H1 (cell line): ENCODE measurements around the gene DCUN1D2. TPM values are rescaled to one million over a fixed set of nuclear protein-coding genes. Genes with fewer than 3 reads are reported as not detected.

Source experiments
- BACH1 ChIP-seq: IDR thresholded peaks from 2 replicates; pipeline ENCODE4 v1.6.1; 2012; ENCODE audit warnings: low read length, improper control_type of control experiment
- BCL11A ChIP-seq, 2 experiments: IDR thresholded peaks; one replicate each; pipeline ENCODE4 v1.6.1; 2011; ENCODE audit warnings: low read depth in 2 of 2, low read length in 2 of 2, mild to moderate bottlenecking in 2 of 2
- BRCA1 ChIP-seq: IDR thresholded peaks from 2 replicates; pipeline ENCODE4 v1.6.1; 2012; ENCODE audit warnings: low read depth, low read length, improper control_type of control experiment
- CTBP2 ChIP-seq: IDR thresholded peaks from 2 replicates; pipeline ENCODE4 v1.7.0; 2011; ENCODE audit warnings: borderline replicate concordance, mild to moderate bottlenecking, moderate library complexity, mixed read lengths, low read length; ENCODE audit not compliant: insufficient read depth, insufficient read length
- EGR1 ChIP-seq: IDR thresholded peaks from 2 replicates; pipeline ENCODE4 v1.6.1; 2011; ENCODE audit warnings: low read depth, low read length, borderline replicate concordance
- EP300 ChIP-seq, 2 experiments: IDR thresholded peaks; 1 replicate in 1 of 2; 2 replicates in 1 of 2; pipeline ENCODE4 v1.6.1; 2011 to 2012; ENCODE audit warnings: low read depth in 2 of 2, low read length in 2 of 2, mild to moderate bottlenecking in 2 of 2, borderline replicate concordance in 1 of 2, inconsistent platforms in 1 of 2, moderate library complexity in 1 of 2
- EZH2 ChIP-seq: fragments of 200-600 bp; sonication (generic); IDR thresholded peaks from 2 replicates; pipeline ENCODE4 v1.7.1; 2012; ENCODE audit warnings: low read depth, mild to moderate bottlenecking, moderate library complexity, low read length, inconsistent platforms; ENCODE audit not compliant: severe bottlenecking
- HDAC2 ChIP-seq, 2 experiments: fragments of 300-600 bp in 1 of 2; sonication (generic) in 1 of 2; IDR thresholded peaks; 2 replicates each; pipeline ENCODE4 v1.6.1; 2011 to 2012; ENCODE audit warnings: low read depth in 2 of 2, low read length in 2 of 2, mild to moderate bottlenecking in 2 of 2, moderate library complexity in 2 of 2, borderline replicate concordance in 1 of 2, inconsistent platforms in 1 of 2
- HDAC6 ChIP-seq: IDR thresholded peaks from one replicate; pipeline ENCODE4 v1.7.1; 2012; ENCODE audit warnings: low read depth, mild to moderate bottlenecking, inconsistent platforms, low read length, moderate library complexity
- KDM4A ChIP-seq: IDR thresholded peaks from one replicate; pipeline ENCODE4 v1.7.1; 2012; ENCODE audit warnings: low read depth, mild to moderate bottlenecking, moderate library complexity, low read length, inconsistent platforms; ENCODE audit not compliant: severe bottlenecking
- NRF1 ChIP-seq: IDR thresholded peaks from 2 replicates; pipeline ENCODE4 v1.6.1; 2011; ENCODE audit warnings: mild to moderate bottlenecking, low read depth, low read length, improper control_type of control experiment
- PHF8 ChIP-seq: fragments of 200-600 bp; sonication (generic); conservative IDR thresholded peaks from 2 replicates; pipeline ENCODE4 v1.7.1; 2012; ENCODE audit warnings: low read depth, mild to moderate bottlenecking, inconsistent platforms, low read length, moderate library complexity
- POLR2A ChIP-seq, 2 experiments: IDR thresholded peaks; 1 replicate in 1 of 2; 2 replicates in 1 of 2; pipeline ENCODE4 v1.6.1; 2011; ENCODE audit warnings: low read depth in 2 of 2, low read length in 2 of 2, mild to moderate bottlenecking in 2 of 2; ENCODE audit errors: control extremely low read depth in 1 of 2
- POLR2AphosphoS5 ChIP-seq: IDR thresholded peaks from 2 replicates; pipeline ENCODE4 v1.6.1; 2011; ENCODE audit warnings: low read depth, low read length
- RBBP5 ChIP-seq: IDR thresholded peaks from 2 replicates; pipeline ENCODE4 v1.7.1; 2012; ENCODE audit warnings: low read depth, mild to moderate bottlenecking, inconsistent platforms, low read length, moderate library complexity, borderline replicate concordance
- SIN3A ChIP-seq, 2 experiments: IDR thresholded peaks in 1 of 2; conservative IDR thresholded peaks in 1 of 2; 2 replicates each; pipeline ENCODE4 v1.6.1; 2011 to 2012; ENCODE audit warnings: low read length in 2 of 2, improper control_type of control experiment in 1 of 2, low read depth in 1 of 2, mild to moderate bottlenecking in 1 of 2
- SIX5 ChIP-seq: IDR thresholded peaks from 2 replicates; pipeline ENCODE4 v1.6.1; 2011; ENCODE audit warnings: mild to moderate bottlenecking, low read depth, low read length
- SP1 ChIP-seq: IDR thresholded peaks from 2 replicates; pipeline ENCODE4 v1.6.1; 2011; ENCODE audit warnings: low read depth, low read length
- SP4 ChIP-seq: IDR thresholded peaks from 2 replicates; pipeline ENCODE4 v1.6.1; 2012; ENCODE audit warnings: low read length, inconsistent platforms
- polyA plus RNA-seq, 7 experiments: library from polyadenylated mRNA; depleted of rRNA in 3 of 7; stranded (reverse) in 5 of 7; unstranded in 2 of 7; fragments of >200 nt in 5 of 7; fragments of 200-250 nt in 2 of 7; gene quantifications; 1 replicate in 5 of 7; 2 replicates in 1 of 7; 4 replicates in 1 of 7; pipeline versions ENCODE4 v1.2.1 to v1.2.3, GENCODE V29; 2011 to 2013; ENCODE audit warnings: missing spikeins in 2 of 7, mixed read lengths in 2 of 7
- total RNA-seq: library from RNA; stranded (reverse); fragmentation: NEBNext Ultra II Directional; extraction: Animal tissue kit (Norgen Biotek cat#: 25700); gene quantifications from 2 replicates; pipeline ENCODE4 v1.2.1, GENCODE V29; 2021
- TF ChIP-seq, protein P1 (sequence below): IDR thresholded peaks from 2 replicates; pipeline ENCODE4 v1.6.1; 2012; ENCODE audit warnings: inconsistent platforms

Gene DCUN1D2
- total and polyA plus RNA-seq, 2 of the 8 experiments (the other 6 are each of a cell fraction or from before 2014, with no cell fraction given) = 19.5 to 35.3 TPM

DNA sequence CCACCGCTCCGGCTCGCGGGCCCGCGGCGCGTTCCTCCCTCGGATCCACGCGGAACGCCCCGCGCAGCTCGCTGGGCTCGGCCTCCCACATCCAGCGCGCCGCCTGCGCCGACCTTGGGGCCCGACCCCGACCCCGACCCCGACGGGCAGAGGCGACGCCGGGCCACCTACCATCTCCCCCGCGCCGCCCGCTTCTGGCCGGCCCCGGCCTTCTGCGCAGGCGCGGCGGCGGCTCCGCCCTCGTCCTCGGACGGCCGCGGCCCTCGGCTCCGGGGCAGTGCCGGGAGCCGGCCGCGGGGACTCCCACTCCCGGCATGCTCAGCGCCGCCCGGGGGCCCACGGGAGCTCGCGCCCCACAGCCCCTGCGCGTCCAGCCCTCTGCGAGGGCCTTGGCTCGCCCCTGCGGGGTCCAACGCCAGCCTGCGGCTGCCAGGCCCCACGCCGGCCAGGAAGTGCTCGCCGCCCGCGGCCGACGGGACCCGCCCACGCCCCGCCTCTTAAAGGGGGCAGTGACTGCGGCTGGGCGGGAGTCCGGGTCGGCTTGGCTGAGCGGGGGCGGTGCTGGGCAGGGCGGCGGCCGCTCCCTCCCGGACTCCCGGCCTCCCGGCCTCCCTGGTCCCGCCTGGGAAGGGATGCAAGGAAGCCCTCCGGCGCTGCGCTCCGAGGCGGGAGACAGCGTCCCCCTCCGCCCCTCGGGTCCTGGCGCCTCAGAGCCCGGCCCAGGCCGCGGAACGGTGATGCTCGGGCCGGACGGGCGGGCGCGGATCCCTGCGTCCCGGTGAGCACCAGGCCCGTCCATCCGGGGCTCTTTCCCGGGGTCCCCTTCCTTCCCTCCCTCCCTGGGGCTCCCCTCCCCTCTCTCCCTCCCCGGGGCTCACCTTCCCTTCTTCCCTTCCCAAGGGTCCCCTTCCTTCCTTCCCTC, at the start of gene DCUN1D2 (continued):
- TF ChIP-seq, protein P1, sequence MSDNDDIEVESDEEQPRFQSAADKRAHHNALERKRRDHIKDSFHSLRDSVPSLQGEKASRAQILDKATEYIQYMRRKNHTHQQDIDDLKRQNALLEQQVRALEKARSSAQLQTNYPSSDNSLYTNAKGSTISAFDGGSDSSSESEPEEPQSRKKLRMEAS = peak; percentile 22; the same call in 1 of the 2 replicates
- TF ChIP-seq POLR2AphosphoS5 (peak; percentile 16; the same call in 1 of the 2 replicates), SIX5 (no peak), EGR1 (peak; percentile 96), SIN3A (conservative IDR thresholded peaks at IDR 0.05 in 1 of 2, IDR thresholded peaks at IDR 0.05 in 1 of 2; ENCODE audit: low read depth in 1 of 2, low read length in 2 of 2) (peak in 1 of 2 experiments; percentile 46; a peak in 1 of 4 replicates), EZH2 (no peak), BACH1 (peak; percentile 92), BCL11A (IDR thresholded peaks at IDR 0.05; ENCODE audit: low read depth in 2 of 2, low read length in 2 of 2) (no peak), PHF8 (peak; percentile 74), KDM4A (peak; percentile 57), RBBP5 (0 out of 2 replicates have a peak, but pooled peaks have one; percentile 74), SP4 (no peak; the same call in 1 of the 2 replicates), HDAC6 (no peak), NRF1 (peak; percentile 51), BRCA1 (no peak), SP1 (peak; percentile 48; the same call in 1 of the 2 replicates), CTBP2 (peak; percentile 81), POLR2A (IDR thresholded peaks at IDR 0.05; ENCODE audit: control extremely low read depth in 1 of 2, low read depth in 2 of 2, low read length in 2 of 2) (peak in 1 of 2 experiments; percentile 69; a peak in 1 of 3 replicates), EP300 (IDR thresholded peaks at IDR 0.05; ENCODE audit: borderline replicate concordance in 1 of 2, low read depth in 2 of 2, low read length in 2 of 2) (peak in 1 of 2 experiments; percentile 10; a peak in 1 of 3 replicates), HDAC2 (IDR thresholded peaks at IDR 0.05; ENCODE audit: borderline replicate concordance in 1 of 2, low read depth in 2 of 2, low read length in 2 of 2) (peak; percentile 34 to 98; a peak in 3 of 4 replicates)
